ENCODE measurements around the gene SORCS2.
"Not testable (repeated sequence)": the region's sequence is repeated elsewhere in the genome, so short reads cannot be mapped to it uniquely, and the experiment has no call there.

SORCS2 gene

GRCh38 chr4:7575426-7575825 is 383.1 kb downstream of the SORCS2 start:
- no peak for DNase-seq

DNA sequence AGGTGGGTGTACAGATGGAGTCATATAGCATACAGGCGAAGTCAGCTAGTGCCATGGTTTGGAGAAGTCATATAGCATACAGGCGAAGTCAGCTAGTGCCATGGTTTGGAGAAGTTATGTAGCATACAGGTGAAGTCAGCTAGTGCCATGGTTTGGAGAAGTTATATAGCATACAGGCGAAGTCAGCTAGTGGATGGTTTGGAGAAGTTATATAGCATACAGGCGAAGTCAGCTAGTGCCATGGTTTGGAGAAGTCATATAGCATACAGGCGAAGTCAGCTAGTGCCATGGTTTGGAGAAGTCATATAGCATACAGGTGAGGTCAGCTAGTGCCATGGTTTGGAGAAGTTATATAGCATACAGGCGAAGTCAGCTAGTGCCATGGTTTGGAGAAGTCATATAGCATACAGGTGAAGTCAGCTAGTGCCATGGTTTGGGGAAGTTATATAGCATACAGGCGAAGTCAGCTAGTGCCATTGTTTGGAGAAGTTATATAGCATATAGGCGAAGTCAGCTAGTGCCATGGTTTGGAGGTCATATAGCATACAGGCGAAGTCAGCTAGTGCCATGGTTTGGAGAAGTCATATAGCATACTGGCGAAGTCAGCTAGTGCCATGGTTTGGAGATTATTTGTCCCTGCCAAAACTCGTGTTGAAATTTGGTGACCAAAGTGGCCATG is 385.2 kb downstream of the SORCS2 start:
- not testable (repeated sequence) for DNase-seq

DNA sequence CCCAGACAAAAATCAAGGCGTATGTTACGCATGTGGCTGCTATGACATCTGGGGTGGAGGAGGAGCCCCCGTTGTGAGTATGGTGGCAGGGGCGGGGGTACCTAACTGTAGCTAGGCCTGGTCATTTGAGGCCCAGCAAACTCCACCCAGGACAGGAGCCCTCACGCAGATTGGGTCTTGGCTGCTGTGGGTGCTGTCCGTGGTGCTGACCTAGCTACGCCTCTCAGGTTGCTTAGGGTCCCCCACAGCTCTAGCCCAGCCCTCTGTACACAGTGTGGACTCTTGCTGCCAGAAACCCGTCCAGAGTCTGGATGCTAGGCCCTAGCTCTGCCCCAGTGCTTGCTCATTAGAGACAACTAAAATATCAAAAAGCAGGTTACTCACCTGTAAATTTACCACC is 389.1 kb downstream of the SORCS2 start:
- no peak for DNase-seq

DNA sequence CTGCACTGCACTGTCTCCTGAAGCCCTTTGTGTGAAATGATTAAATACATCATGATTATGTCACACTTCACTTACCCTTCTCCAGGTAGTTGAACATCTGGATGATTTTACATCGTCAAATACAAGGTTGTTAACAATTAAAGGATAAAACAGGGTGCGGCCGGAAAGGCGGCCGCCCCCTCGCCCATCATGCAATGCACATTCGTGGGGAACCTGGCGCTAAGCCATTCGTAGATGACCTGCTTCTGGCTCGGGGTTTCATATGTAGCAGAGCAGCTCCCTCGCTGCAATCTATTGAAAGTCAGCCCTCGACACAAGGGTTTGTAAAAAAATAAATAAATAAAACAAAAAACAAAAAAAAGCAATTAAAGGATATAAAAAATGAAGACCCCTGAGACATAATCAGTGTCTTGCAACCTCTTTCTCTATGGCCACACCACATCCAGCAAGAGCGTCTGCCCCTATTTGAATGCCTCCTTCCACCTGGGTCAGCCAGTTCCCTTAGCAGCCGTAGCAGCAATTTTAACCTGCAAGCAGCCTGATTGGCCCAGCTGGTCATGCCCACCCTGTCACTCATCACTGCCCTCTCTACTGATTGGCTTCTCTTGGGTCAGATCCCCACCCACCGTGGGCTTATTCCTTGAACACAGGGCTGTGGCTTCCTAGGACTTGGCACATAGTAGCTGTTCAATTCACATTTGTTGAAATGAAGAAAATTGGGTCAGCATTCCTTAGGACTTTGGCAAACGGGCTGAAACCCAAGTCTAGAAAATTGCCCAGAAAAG is 390.2 kb downstream of the SORCS2 start:
- no peak for DNase-seq

GRCh38 chr4:7584098-7584497 is 391.8 kb downstream of the SORCS2 start:
- DNase-seq, result no peak

DNA sequence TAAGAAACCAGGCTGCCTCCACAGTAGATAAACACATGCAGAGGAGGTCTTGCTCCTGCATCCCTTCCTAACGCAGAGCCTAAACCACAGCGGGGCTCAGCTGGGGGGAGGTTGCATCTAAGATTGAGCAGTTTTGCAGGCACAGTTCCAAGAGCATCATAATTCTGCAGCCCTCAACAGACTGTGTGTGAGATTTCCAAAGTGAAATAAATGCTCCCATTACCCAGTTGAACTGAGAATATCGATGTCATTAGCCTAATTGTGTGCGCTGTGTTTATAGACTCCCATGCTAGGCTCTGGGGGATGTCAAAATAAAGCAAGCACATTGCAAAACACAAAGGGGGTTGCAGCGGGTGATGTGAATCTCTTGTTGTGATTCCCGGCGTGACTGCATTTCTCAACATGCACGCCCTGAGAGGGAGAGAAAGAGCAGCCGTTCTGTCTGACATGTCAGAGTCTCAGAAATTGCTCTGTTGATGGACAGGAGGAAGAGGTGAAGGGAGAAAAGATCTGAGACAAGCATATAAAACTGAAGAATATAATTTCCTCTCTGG is 392.3 kb downstream of the SORCS2 start:
- DNase-seq, result no peak

DNA sequence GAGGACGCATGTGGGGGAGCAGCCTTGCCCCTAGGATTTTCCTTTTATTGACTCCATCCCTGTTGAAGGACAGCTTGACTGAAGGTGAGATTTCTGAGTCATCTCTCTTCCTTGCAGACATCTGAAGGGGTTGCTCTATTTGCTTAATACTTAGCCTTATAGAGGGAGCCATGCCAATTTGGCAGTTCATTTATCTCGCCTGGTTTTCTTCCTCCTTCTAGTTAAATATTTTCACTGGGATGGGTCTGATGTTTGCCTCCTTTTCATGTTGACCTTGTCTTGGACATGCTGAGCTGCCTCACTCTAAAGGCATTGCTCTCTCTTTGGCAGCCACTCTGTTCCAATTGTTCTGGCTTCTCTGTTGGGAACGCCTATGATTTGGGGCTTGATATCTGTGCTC is 393.4 kb downstream of the SORCS2 start:
- no peak for DNase-seq

DNA sequence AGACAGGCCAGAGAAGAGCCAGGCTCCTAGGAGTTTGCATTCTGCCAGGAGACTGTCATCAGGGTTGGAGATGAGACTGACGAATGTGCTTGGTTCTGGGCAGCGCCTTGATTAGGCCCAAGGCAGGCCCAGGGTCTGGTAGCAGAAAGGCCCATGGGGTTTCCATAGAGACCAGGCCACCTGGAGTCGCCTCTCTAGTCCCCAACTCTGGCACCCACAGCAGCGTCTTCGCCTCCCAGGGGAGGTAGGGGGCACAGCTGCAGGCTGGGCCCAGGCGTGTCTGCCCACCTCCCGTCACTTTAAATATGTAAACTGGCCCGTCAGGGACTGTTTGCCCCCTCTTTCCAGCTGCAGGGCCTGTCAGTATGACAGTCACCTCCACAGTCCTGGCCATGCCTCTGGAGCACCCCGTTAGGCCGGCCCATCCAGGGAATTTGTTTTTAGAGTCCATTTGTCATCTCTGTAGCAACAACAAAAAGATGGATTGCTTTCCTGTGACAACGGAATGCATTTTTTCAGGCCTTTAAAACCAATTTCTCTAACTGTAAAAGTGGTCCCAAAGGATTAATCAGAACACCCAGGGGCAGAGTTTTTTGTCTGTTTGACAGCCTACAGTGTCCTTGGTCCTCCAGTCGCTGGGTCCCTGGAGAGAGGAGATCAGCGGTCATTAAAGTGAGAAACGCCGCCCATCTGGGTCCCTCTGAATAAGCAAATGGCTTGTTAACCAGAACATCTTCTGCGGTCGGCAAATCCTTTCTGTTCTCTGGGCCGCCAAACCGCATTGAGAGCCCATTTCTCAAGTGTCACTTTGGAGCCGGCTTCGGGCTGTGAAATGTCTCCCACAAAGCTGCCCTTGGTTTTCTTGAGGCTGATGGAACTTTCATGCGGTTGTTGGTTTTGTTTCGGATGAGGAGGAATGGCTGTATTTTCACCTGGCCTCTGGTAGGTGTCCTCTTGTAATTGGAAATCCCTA is 395.4 kb downstream of the SORCS2 start:
- no peak for DNase-seq

DNA sequence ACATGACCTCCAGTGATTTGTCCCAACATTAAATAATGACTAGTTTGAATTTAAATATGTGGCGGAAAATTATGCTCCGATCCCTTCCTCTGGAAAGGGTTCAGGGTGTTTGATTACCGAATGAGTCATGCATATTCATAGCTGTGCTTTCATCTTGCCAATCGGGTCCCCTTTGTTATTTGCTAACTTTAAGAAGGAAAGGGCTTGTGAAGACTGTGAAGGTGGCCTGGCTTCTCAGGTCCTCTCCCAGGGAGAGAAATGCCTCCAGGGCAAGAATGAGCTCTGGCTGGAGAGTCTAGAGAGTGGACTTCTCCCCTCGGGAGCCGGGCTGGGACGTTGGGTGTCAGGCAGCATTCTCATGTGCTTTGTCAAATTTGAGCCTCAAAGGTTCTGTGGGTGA is 397.9 kb downstream of the SORCS2 start:
- DNase-seq, result no peak

DNA sequence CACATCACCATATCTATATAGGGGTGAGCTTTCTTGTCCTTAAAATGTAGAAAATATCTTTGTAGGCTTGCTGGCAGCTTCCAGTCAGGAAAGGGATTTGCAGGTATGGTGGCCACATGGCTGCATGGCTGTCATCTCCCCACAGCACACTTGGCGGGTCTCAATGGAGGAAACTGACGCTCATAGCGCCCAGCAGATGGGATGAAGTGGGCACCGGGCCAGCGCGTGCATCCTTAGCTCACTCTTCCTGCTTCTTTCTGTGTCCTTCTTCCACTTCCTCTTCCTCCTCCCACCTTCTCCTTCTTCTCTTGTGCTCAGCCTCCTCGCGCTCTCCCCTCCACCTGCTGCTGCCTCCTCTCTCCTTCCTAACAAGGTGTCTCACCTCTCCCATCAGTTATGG is 398.6 kb downstream of the SORCS2 start:
- no peak for DNase-seq

DNA sequence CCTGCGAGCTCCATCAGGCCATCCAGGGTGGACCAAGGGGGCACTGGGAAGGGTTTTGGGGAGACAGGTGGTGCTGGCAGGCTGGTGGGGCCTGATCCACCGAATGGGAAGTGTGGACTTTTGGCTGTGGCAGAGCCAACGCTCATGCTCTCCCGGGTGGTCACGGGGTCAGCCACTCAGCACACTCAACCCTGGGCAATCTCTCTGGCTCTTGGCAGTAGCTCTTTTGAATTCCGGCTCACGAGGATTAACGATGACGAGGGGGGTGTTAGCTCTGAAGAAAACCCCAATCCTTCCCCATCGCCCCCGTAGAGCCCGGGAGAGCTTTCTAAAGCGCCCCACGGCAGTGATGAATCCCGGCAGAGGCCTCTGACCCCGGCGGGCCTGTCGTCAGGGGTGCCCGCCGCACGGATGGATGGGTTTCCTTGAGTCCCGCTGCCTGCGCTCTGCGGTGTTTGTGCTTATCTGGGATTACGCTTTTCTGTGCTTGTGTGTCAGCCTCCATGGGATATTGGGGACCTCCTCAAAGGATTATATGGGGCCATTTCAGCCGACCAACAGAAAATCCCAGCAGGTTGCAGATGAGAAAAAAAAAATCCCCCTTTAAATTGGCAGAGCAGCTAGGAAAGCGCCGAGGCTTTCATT is 399.2 kb downstream of the SORCS2 start:
- DNase-seq, result no peak

GRCh38 chr4:7593646-7594412 is 401.5 kb downstream of the SORCS2 start:
- no peak for DNase-seq

DNA sequence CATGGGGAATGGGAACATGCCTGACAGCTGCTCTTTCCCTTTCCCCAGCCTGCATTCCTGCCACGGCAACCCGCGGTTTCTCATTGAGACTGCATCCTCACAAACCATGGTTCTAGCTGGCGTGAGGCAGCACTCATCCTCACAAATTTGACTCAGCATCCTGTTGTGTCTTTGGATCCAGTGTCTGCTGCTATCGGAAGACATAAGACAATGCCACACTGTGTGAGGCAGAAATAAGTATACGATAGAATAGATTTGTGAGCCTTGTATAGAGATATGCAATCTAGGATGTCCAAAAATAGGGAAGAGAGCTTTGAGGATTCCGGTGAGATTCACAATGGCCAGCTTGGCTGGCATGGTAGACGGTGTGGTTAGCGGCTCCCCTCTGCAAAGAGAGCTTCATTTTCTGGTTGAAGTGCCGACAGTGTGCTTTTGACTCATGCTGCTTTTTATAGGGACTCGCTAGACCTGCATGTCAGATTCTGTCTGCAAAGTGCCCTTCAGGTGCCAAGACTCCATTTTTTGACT is 403.7 kb downstream of the SORCS2 start:
- DNase-seq, result no peak

DNA sequence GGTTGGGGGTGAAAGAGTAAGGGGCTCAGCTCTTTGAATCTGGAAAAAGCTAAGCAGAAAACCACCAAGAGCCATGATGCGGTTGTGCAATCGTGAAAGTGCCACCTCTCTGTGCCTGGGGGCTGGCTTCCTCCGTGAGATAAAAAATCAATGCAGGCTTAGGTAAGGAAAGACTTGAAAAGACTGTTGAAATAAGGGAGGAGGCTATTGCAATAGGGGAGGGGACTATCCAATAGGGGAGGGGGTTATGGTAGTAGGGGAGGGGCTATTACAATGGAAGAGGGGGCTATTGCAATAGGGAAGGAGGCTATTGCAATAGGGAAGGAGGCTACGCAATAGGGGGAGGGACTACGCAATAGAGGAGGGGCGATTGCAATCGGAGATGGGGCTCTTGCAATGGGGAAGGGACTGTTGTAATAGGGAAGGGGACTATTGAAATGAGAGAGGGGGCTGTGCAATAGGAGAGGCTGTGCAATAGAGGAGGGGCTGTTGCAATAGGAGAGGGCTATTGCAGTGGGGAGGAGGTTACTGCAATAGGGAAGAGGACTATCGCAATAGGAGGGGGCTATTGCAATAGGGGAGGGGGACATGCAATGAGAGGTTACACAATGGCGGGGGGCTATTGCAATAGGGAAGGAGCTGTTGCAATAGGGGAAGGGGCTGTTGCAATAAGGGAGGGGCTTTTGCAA is 404.7 kb downstream of the SORCS2 start:
- DNase-seq, result no peak

GRCh38 chr4:7598939-7599790 is 406.8 kb downstream of the SORCS2 start:
- no peak for DNase-seq

DNA sequence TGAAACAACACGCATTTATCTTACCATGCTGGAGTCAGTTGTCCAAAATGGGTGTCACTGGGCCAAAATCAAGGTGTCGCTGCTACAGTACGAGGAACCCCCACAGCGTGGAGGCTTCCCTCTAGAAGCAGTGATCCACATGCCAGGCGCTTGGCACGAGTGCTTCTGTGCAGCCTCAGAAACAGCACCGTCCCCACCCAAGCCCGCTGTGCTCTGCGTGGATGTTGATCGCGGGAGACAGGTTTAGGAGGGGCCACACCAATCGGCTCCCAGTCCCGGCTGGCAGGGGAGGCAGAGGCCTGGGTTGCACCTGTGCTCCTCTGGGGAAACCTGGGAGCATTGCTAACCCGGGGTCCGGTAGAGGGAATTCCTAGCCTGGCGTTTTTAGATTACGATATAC is 407.9 kb downstream of the SORCS2 start:
- DNase-seq, result no peak

GRCh38 chr4:7602166-7602565 is 409.8 kb downstream of the SORCS2 start:
- not testable (repeated sequence) for DNase-seq

GRCh38 chr4:7607156-7607910 is 415.0 kb downstream of the SORCS2 start:
- DNase-seq, result no peak

DNA sequence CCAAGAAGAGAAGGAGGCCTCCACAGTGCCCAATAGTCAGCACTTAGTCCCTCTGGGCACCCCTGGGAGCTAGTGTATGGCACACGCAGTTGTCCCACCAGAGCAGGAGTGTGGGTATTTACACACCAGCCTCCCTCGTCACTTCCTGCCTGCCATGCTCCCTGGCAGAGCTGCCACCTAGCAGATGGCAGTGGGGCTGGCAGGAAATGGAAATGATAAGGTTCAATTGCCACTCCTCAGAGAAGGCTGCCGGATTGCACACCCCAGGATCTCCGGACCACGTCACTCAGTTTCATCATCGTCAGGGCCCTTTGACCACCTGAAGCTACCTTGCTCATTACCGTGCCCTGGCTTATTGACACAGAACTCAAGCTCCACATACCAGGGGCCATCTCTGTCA is 415.7 kb downstream of the SORCS2 start:
- DNase-seq, result no peak
